Adrenal gland (tissue), 5 donors: ENCODE measurements around the gene TMEM266.

Experiments
- CTCF ChIP-seq, 6 experiments: fragments of 450-650 bp in 4 of 6; fragments of 200-600 bp in 2 of 6; sonication (generic) in 1 of 6; IDR thresholded peaks; 1 replicate in 5 of 6; 2 replicates in 1 of 6; pipeline versions ENCODE4 v1.5.1 to v1.8.0; 2016 to 2021; ENCODE audit warnings: antibody characterized with exemption in 6 of 6, mild to moderate bottlenecking in 2 of 6, moderate library complexity in 1 of 6
- POLR2A ChIP-seq, 2 donors: fragments of 450-650 bp; IDR thresholded peaks; one replicate each; pipeline ENCODE4 v1.6.1; 2017; ENCODE audit warnings: antibody characterized with exemption in 2 of 2, mild to moderate bottlenecking in 2 of 2, moderate library complexity in 1 of 2
- donor health status: DM: no; HTN: no; CAD: no.

- TF ChIP-seq CTCF (IDR thresholded peaks at IDR 0.05) (no peak), POLR2A (IDR thresholded peaks at IDR 0.05) (no peak)
Observed at GRCh38 chr15:76176059-76176458, 116.3 kb downstream of the TMEM266 start.
